GM18870 (cell line): ENCODE measurements around the gene RHOJ.
"Not testable (repeated sequence)": the region's sequence is repeated elsewhere in the genome, so short reads cannot be mapped to it uniquely, and the experiment has no call there.

Experiments used
- ATAC-seq: cut with Tn5 transposase; IDR thresholded peaks from one replicate; pipeline ENCODE4 v1.9.1; 2021; ENCODE audit warnings: moderate library complexity; ENCODE audit not compliant: unreplicated experiment

Gene RHOJ

DNA sequence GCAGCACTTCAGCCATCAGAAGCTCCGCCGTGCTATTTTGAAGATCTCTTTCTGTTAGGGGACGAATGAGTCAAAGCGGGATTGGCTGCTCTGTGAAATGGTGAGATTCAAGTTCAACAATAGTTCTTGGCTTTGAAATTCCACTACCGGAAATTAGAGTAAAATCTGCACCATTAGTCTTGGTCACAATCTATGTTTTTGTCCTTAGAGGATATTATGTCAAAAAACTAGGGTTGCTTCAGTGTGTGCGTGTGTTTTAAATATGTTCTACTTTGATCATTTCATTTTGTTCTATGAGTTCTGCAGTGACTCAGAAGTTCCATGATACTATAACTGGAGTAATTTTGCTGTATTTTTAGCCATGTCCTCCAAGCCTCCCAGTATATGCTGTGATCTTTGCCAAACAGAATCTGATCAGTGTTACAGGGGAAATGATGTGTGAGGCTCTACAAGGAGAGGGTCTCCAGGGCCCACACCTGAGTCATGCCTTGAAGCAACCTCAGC lies 91.9 kb downstream of the RHOJ start:
- no peak for ATAC-seq

DNA sequence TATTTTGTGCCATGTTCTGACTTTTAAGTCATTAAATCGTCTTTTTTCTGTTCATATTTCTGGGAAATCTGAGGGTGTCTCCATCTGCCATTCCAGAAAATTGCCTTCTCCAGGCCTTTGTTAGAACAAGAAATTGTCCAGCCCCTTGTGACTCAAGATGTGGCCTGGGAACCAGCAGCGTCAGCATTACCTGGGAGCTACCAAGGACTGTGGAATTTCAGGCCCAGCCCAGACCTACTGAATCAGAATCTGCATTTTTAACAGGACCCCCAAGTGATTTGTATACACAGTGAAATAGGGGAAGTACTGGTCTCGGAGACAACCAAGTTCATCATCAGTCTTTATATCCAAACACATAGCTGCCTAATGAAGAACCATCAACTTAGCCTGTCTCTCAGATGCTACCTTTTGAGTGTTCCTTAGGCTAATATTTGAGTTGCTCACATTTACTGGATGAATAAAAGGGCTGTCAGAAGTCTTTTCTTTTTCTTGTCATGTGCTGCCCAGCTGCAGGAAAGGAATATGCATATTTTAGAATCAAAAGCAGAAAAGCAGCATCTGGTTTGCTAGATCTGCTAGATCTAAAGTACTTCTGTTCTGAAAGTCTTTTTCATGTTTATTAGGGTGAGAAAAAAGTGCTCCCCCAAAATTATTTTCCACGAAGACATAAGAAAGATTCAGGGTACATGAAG lies 93.3 kb downstream of the RHOJ start:
- ATAC-seq: no peak

DNA sequence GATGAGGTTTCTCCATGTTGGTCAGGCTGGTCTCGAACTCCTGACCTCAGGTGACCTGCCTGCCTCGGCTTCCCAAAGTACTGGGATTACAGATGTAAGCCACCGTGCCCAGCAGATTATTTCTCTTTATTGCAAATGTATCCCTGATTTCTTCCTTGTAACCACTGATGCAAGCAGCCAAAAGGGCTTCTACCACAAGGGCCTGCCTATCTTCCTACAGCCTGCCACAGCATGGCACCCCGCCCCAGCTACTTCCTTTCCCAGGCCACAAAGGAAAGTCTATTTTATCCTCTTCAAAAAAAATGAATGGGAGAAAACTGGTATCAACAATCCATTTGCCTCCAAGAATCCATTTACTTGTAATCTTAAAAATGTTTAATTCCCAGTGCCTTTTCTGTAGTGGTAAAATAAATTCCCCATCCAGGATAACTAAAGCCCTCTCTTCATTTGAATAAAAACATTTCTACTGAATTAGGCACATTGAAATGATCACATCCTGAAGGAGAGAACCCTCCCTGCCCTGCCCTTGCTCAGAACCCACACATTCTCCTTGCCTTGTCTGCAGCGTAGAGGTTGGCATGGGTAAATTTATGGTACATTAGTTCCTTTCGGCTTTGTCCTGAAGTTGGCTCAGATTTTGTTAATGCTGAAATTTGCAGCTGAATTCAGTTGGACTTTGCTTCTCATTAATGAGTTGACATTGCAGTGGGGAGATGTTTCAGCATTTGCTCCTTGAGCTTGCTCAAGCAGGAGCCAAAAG lies 95.3 kb downstream of the RHOJ start:
- no peak for ATAC-seq

DNA sequence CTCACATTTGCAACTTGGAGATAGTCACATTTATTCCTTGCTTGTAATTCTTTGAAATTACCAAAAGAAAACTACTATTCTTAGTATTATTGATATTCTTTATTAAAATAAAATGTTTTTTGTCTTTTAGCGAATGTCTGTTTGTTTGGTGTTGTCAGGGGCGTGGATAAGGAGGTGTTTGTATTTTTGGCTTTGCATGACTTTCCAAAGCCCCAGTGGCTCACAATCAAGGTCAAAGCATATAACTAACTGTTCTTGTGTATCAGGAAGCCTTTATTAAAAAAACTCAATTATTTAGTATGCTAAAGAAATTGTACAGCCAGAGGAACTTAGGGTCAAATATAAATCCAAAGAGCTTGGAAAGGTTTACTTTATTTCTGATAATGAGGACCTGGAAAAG lies 96.6 kb downstream of the RHOJ start:
- no peak for ATAC-seq

DNA sequence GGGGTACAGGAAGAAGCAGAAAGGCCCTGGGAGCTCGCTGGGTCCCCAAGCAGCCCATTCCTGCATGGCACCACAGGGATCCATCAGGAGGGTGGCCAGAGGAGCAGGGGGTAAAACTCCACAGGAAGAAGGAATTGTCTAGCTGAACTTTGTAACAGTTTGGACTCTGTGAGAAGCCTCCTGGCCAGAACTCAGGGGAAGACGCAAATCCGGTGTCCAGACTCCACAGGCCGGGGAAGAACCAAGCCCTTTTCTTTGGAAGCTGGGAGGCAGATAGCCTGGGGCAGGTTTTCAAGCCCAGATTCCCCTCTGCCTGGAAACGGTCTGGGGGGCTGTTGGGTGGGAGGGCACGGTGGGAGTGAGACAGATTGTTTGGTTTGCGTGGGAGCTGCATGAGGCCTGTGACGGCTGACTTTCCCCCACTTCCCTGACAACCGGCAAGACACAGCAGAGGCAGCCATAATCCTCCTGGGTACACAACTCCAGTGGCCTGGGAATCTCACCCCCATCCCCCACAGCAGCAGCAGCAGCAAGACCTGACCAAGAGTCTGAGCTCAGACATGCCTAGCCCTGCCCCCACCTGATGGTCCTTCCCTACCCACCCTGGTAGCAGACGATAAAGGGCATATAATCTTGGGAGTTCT lies 97.8 kb downstream of the RHOJ start:
- ATAC-seq: no peak

DNA sequence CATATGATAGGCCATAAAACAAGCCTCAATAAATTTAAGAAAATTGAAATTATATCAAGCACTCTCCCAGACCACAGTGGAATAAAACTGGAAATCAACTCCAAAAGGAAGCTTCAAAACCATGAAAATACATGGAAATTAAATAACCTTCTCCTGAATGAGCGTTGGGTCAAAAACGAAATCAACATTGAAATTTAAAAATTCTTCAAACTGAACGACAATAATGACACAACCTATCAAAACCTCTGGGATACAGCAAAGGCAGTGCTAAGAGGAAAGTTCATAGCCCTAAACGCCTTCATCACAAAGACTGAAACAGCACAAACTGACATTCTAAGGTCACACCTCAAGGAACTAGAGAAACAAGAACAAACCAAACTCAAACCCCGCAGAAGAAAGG lies 100.2 kb downstream of the RHOJ start:
- not testable (repeated sequence) for ATAC-seq

DNA sequence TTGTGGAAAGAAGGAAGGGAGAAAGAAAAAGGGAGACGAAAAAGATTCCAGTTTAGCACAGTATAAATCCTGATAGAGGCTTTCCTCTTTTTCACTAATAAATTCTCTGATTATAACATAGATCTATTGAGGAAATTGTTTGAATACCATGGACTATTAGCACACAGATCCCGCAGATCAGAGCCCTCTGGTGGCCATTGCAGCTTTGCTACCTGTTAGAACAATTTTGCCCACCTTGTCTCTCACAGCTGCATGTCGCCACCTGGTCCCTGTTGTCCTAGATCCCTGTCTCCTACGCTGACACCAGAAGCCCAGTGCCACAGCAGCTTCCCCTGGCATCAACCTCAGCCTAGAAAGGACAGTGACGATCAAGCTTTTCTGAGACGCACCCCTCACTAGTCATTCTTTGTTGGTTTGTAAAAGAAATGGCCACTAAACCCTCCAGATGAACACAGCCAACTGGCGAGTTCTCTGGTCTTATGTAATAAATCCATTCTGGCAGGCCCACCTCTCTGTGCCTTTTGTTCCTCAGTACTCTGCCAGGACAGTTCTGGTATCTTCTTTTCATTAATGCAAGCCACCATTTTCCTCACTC lies 104.6 kb downstream of the RHOJ start:
- no peak for ATAC-seq

DNA sequence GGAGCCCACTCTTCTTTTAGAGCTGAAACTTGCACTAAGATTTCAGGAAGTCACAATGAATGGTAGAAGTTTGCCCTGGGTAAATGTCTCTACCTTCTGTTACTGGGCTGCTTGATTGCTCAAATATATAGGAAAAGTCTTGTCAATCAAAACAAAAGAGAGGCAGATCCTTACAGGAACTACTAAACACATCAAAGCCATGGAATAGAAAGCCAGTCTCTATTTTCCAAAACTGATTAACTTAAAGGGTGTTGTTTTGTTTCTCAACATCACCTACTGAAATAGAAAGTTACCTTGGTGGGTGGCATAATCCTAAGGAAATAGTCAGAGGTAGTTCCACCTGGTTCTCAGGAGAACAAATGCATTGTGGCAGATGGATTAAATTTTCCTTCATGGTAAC lies 114.6 kb downstream of the RHOJ start, which contains the start of gene GPHB5:
Gene GPHB5 (minus strand): TSS at position 101 of the 400 bp plus-strand sequence. CDS start 1,086 bp downstream, outside the sequence.
- ATAC-seq: no peak

DNA sequence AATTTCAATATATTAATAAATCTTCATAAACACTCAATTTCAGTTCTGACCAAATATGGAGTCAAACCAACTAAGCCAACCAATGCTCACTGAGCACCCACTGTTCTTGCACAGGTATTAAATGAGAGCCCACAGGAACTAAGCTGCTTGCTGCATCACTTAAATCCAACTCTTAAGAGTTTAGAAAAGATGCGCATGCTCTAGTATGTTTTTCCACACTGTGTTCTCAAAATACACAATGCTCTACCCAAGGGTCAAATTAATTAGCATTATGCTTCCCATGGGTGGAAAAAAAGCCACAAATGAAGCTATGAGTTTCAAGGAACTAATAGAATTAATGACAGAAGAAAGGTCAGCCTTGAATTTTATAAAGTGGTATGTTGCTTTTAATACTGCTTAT lies 118.2 kb downstream of the RHOJ start:
- ATAC-seq: no peak

DNA sequence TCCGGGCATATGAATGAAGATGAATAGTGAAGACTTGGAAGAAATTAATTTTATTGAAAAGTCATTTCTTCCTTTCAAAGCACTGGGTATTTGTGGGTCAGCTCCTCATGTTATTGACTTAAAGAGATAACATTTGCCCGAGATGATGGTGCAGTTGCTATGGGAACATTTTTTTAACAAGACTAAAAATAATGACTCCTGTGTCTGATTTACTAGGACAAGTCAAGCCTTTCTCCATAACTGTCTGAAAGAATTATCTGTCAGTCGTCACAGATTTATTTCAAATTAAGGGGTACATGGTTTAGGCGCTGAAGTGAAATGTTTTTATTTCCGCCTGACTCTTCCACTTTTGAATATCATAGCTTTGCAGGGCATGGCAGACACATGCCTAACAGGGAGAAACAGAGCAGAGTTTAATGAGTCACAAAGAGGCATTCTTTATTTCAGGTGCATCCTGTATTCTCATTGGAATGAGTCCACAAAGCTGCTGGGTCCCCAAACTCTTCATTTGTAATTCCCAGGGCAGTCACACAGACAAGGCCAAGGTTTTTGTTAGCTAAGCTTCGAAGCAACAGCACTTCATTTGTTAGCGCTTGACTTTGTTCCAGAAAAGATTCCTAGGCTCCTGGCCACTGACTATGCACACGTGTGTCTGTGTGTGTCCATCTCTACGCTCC lies 118.8 kb downstream of the RHOJ start:
- ATAC-seq: no peak

DNA sequence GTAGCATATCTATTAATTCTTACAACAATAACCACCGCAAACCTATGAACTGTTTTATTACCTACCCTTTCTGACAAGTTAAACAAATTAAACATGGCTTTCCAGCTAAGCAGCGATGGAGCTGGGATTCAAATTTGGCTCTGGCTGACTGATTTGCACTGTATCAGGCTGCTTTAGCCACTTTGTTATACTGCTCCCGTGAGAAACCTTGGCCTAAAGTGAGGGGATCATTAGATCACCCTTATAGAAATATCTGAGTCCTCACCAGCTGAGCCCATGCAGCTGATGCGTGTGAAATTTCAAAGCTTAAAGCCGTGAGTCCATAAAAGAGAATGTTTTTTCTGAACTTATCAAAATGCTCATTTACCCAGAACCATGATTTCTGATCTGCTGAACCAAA lies 122.6 kb downstream of the RHOJ start:
- no peak for ATAC-seq

DNA sequence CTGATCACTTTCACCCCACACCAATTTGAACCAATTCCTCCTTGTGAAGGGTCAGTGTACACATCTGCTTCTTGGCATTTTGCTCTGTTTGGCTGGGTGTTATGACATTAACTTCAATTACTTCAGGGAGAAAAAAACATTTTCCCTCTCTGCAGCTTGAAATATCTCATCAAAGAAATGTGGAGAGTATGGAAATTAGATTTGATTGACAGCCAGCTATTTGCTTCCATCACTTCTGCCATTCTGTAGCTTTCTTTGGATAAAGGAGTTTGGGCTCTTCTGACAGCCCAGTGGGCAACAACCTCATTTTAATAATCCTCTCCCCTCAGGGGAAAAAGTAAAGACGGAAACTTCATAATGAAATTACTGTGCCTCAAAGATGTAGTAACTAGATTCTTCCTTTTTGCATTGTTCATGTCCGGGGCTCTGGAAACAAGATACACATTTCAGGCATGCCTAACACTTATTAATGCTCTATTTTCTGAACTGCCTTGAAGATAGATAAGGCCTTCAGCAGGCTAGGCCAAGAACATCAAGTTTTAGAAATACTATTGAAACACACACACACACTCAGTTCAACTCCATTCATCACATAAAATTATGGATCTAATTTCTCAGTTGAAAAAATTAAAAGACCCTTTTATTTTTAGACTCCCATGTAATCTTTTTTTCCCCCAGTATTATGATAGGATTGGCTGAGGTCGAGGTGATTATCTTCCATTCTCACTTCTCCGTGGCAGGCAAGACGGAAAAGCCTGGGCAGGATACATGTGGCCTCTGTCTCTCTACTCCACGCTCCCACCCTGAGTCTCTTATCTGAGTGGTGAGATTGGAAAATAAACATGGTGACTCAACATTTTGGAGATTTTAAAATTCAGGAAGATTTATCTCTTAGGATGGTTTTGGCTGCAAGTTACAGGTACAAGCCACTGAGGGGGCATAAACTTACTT lies 124.8 kb downstream of the RHOJ start:
- ATAC-seq: no peak

DNA sequence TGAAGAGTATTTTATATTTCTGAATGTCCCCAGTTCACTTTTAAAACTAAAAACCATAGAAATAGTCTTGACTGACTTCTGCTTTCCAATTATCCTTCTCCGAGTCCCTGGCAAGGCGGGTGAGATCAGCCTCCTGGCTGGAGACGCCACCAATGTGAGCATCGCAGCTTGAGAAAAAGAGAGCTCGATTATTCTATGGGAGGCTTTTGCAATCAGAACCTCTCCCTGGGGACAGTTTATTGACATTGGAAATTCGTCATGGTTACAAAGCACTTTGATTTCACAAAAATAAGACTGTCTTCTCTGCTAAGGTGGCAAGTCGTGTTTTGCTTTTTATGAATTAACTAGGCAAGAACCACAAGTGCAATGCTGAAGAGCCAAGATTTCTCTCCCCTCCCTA lies 138.1 kb downstream of the RHOJ start:
- no peak for ATAC-seq
